HCT116 (cell line): ENCODE data around the gene XRN1. TPM values are rescaled to one million over a fixed set of nuclear protein-coding genes. Genes with fewer than 3 reads are reported as not detected.

Experiments
- ATAC-seq: fragments of 200-7000 bp; cut with Tn5 transposase; 2 replicates; pipeline ENCODE4 v1.9.1; 2020; ENCODE audit warnings: mild to moderate bottlenecking, moderate library complexity
- BruUV-seq: library from RNA; stranded (reverse); fragments of 400-500 nt; replicated peaks from 2 replicates; lab custom pipeline; 2021; lab: Mats Ljungman, UMichigan
- CTCF ChIA-PET: fragments of 300-600 bp; sonication (Branson Sonifier 250); formaldehyde crosslinking; loops from one replicate; lab custom pipeline; 2021; ENCODE audit warnings: antibody characterized with exemption; lab: Charles Lee
- POLR2A ChIA-PET: fragments of 300-600, 350-600 bp; sonication (Branson Sonifier 250); formaldehyde crosslinking; loops from one replicate; lab custom pipeline; 2021; ENCODE audit warnings: antibody characterized with exemption; lab: Charles Lee
- RAD21 ChIA-PET, 2 experiments: fragments of 300-600 bp; sonication (Branson Sonifier 250); formaldehyde crosslinking; loops; one replicate each; lab custom pipeline; 2023; ENCODE audit warnings: low total read pairs in 2 of 2; ENCODE audit not compliant: uncharacterized antibody in 2 of 2, unreplicated experiment in 2 of 2, low non-redundant PET in 1 of 2; lab: Charles Lee
- DNase-seq: peaks from one replicate; pipeline ENCODE4 v3.0.0-alpha.2; 2010; ENCODE audit warnings: low read depth, low spot score
- H2AFZ ChIP-seq: fragments of 200-600 bp; shearing (Covaris generic), sonication (generic); 2 replicates; pipeline ENCODE4 v1.6.1; 2017; ENCODE audit warnings: low read depth, mixed run types, mixed read lengths, antibody characterized with exemption, low read length; ENCODE audit not compliant: poor library complexity, severe bottlenecking
- H3K27ac ChIP-seq: 2 replicates; pipeline ENCODE4 v1.5.1; 2012; ENCODE audit warnings: low read depth, low read length
- H3K27me3 ChIP-seq: fragments of 200-600 bp; sonication (generic); 2 replicates; pipeline ENCODE4 v1.6.1; 2016; ENCODE audit warnings: mixed run types, low read length, mixed read lengths; ENCODE audit not compliant: insufficient read depth
- H3K36me3 ChIP-seq, 2 experiments: fragments of 200-500 bp in 1 of 2; fragments of 200-600 bp in 1 of 2; sonication (Bioruptor generic) in 1 of 2; sonication (generic) in 1 of 2; 2 replicates each; pipeline versions ENCODE4 v1.5.1 to v1.6.1; 2014 to 2016; ENCODE audit warnings: low read length in 2 of 2, inconsistent platforms in 1 of 2, mixed read lengths in 1 of 2, mixed run types in 1 of 2; ENCODE audit not compliant: insufficient read depth in 2 of 2, control insufficient read depth in 1 of 2
- H3K4me1 ChIP-seq, 2 experiments: fragments of 200-600 bp in 1 of 2; sonication (generic) in 1 of 2; 2 replicates each; pipeline versions ENCODE4 v1.5.1 to v1.6.1; 2012 to 2017; ENCODE audit warnings: low read length in 2 of 2, inconsistent platforms in 1 of 2, mild to moderate bottlenecking in 1 of 2, mixed read lengths in 1 of 2, mixed run types in 1 of 2, moderate library complexity in 1 of 2; ENCODE audit not compliant: insufficient read depth in 2 of 2, control insufficient read depth in 1 of 2
- H3K4me2 ChIP-seq: fragments of 200-600 bp; sonication (generic); 2 replicates; pipeline ENCODE4 v1.6.1; 2017; ENCODE audit warnings: mixed run types, low read length, mixed read lengths
- H3K4me3 ChIP-seq, 2 experiments: fragments of 200-600 bp in 1 of 2; sonication (generic) in 1 of 2; replicated peaks in 1 of 2; 2 replicates each; pipeline ENCODE4 v1.5.1; 2011 to 2016; ENCODE audit warnings: low read length in 2 of 2, control low read depth in 1 of 2, low read depth in 1 of 2, mild to moderate bottlenecking in 1 of 2, mixed read lengths in 1 of 2, mixed run types in 1 of 2
- H3K79me2 ChIP-seq: fragments of 200-600 bp; sonication (generic); 2 replicates; pipeline ENCODE4 v1.6.1; 2017; ENCODE audit warnings: mild to moderate bottlenecking, mixed run types, low read length, moderate library complexity, mixed read lengths; ENCODE audit not compliant: insufficient read depth
- H3K9ac ChIP-seq: fragments of 200-600 bp; sonication (generic); 2 replicates; pipeline ENCODE4 v1.6.1; 2016; ENCODE audit warnings: low read length, mixed read lengths
- H3K9me2 ChIP-seq: fragments of 200-600 bp; sonication (generic), shearing (Covaris generic); 2 replicates; pipeline ENCODE4 v1.6.1; 2017; ENCODE audit warnings: mixed run types, mild to moderate bottlenecking, moderate library complexity; ENCODE audit not compliant: insufficient read depth
- H3K9me3 ChIP-seq, 2 experiments: fragments of 200-500 bp in 1 of 2; fragments of 200-600 bp in 1 of 2; sonication (Bioruptor generic) in 1 of 2; sonication (generic) in 1 of 2; 2 replicates each; pipeline ENCODE4 v1.6.1; 2014 to 2017; ENCODE audit warnings: low read length in 2 of 2, mixed read lengths in 2 of 2, inconsistent platforms in 1 of 2, low read depth in 1 of 2, mild to moderate bottlenecking in 1 of 2, mixed run types in 1 of 2, moderate library complexity in 1 of 2; ENCODE audit not compliant: control insufficient read depth in 1 of 2, insufficient read depth in 1 of 2
- H4K20me1 ChIP-seq: fragments of 200-600 bp; sonication (generic), shearing (Covaris generic); 2 replicates; pipeline ENCODE4 v1.6.1; 2017; ENCODE audit warnings: mixed run types, mild to moderate bottlenecking, moderate library complexity; ENCODE audit not compliant: insufficient read depth
- EGR1 ChIP-seq: IDR thresholded peaks from 2 replicates; pipeline ENCODE4 v1.6.1; 2012; ENCODE audit warnings: low read depth
- ELF1 ChIP-seq: IDR thresholded peaks from 2 replicates; pipeline ENCODE4 v1.6.1; 2012; ENCODE audit warnings: low read depth, borderline replicate concordance
- EZH2phosphoT487 ChIP-seq: fragments of 200-600 bp; IDR thresholded peaks from 2 replicates; pipeline ENCODE4 v1.6.1; 2018; ENCODE audit warnings: antibody characterized with exemption, borderline replicate concordance
- MAX ChIP-seq: IDR thresholded peaks from 2 replicates; pipeline ENCODE4 v1.6.1; 2012
- POLR2A ChIP-seq: IDR thresholded peaks from 2 replicates; pipeline ENCODE4 v1.7.0; 2011; ENCODE audit warnings: borderline replicate concordance; ENCODE audit not compliant: insufficient read depth, insufficient read length; ENCODE audit errors: extremely low read depth
- POLR2AphosphoS5 ChIP-seq: IDR thresholded peaks from 2 replicates; pipeline ENCODE4 v1.6.1; 2011; ENCODE audit warnings: mild to moderate bottlenecking, low read depth, low read length, moderate library complexity
- RAD21 ChIP-seq: IDR thresholded peaks from 2 replicates; pipeline ENCODE4 v1.6.1; 2012; ENCODE audit warnings: low read depth, mild to moderate bottlenecking
- SIN3A ChIP-seq: IDR thresholded peaks from 2 replicates; pipeline ENCODE4 v1.6.1; 2012; ENCODE audit warnings: low read depth
- SRF ChIP-seq: IDR thresholded peaks from 2 replicates; pipeline ENCODE4 v1.6.1; 2012; ENCODE audit warnings: low read depth
- TCF7L2 ChIP-seq: IDR thresholded peaks from 2 replicates; pipeline ENCODE4 v1.7.0; 2011; ENCODE audit warnings: borderline replicate concordance, inconsistent platforms; ENCODE audit not compliant: insufficient read depth, insufficient read length; ENCODE audit errors: extremely low read depth
- ZFX ChIP-seq: fragments of 450-650 bp; IDR thresholded peaks from 2 replicates; pipeline ENCODE4 v1.6.1; 2017
- ZNF274 ChIP-seq: fragments of 200-500 bp; sonication (Bioruptor generic); IDR thresholded peaks from 2 replicates; pipeline ENCODE4 v1.6.1; 2014; ENCODE audit warnings: mild to moderate bottlenecking, low read depth, low read length, inconsistent platforms
- intact Hi-C: fragments of 100-400 bp; cut with micrococcal nuclease; formaldehyde crosslinking; loops from 2 replicates; pipeline ENCODE4 v1.10.0; 2022
- total RNA-seq: library from RNA; stranded (reverse); gene quantifications from one replicate; pipeline ENCODE4 v1.2.1, GENCODE V29; 2021; ENCODE audit not compliant: unreplicated experiment
- TF ChIP-seq, protein P1 (sequence below): IDR thresholded peaks from 2 replicates; pipeline ENCODE4 v1.6.1; 2012; ENCODE audit warnings: low read depth
- TF ChIP-seq, protein P2 (sequence below): IDR thresholded peaks from 2 replicates; pipeline ENCODE4 v1.6.1; 2012

The XRN1 gene
- total RNA-seq, 1 experiment from 2014 or later = 21.3 TPM

GRCh38 chr3:142492184-142492583, 44.3 kb upstream of the XRN1 start (continued):
- TF ChIP-seq, protein P1, sequence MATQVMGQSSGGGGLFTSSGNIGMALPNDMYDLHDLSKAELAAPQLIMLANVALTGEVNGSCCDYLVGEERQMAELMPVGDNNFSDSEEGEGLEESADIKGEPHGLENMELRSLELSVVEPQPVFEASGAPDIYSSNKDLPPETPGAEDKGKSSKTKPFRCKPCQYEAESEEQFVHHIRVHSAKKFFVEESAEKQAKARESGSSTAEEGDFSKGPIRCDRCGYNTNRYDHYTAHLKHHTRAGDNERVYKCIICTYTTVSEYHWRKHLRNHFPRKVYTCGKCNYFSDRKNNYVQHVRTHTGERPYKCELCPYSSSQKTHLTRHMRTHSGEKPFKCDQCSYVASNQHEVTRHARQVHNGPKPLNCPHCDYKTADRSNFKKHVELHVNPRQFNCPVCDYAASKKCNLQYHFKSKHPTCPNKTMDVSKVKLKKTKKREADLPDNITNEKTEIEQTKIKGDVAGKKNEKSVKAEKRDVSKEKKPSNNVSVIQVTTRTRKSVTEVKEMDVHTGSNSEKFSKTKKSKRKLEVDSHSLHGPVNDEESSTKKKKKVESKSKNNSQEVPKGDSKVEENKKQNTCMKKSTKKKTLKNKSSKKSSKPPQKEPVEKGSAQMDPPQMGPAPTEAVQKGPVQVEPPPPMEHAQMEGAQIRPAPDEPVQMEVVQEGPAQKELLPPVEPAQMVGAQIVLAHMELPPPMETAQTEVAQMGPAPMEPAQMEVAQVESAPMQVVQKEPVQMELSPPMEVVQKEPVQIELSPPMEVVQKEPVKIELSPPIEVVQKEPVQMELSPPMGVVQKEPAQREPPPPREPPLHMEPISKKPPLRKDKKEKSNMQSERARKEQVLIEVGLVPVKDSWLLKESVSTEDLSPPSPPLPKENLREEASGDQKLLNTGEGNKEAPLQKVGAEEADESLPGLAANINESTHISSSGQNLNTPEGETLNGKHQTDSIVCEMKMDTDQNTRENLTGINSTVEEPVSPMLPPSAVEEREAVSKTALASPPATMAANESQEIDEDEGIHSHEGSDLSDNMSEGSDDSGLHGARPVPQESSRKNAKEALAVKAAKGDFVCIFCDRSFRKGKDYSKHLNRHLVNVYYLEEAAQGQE = no peak
- no peak for TF ChIP-seq ZFX
- TF ChIP-seq, protein P2, sequence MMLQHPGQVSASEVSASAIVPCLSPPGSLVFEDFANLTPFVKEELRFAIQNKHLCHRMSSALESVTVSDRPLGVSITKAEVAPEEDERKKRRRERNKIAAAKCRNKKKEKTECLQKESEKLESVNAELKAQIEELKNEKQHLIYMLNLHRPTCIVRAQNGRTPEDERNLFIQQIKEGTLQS = no peak
- no peak for TF ChIP-seq MAX

GRCh38 chr3:142489572-142490323, 41.9 kb upstream of the XRN1 start:
- no peak overlapping the region for H3K9ac ChIP-seq
- H4K20me1 ChIP-seq = no peaks in the 10 kb centered on the region
- TF ChIP-seq, protein P2 = no peak
- TF ChIP-seq SRF (no peak), EGR1 (no peak), SIN3A (no peak), TCF7L2 (no peak), ELF1 (no peak), ZFX (no peak), ZNF274 (no peak), POLR2A (no peak), EZH2phosphoT487 (no peak), POLR2AphosphoS5 (no peak), RAD21 (no peak)
- TF ChIP-seq, protein P1 = no peak
- no TSS peak for BruUV-seq
- RAD21 ChIA-PET = no interaction called here
- H3K9me3 ChIP-seq = no peaks in the 10 kb centered on the region
- H3K79me2 ChIP-seq = no peaks in the 10 kb centered on the region
- no peak overlapping the region for H3K4me3 ChIP-seq
- intact Hi-C loops = no loop called here
- H2AFZ ChIP-seq = no peak overlapping the region
- POLR2A ChIA-PET = no interaction called here
- CTCF ChIA-PET = no interaction called here
- DNase-seq = no peak
- H3K4me1 ChIP-seq = no peaks in the 10 kb centered on the region
- H3K9me2 ChIP-seq = no peaks in the 10 kb centered on the region
- H3K27ac ChIP-seq = no peak overlapping the region
- ATAC-seq = no peak
- peaks cover 13 to 19% of the 10 kb centered on the region in 2 experiments for H3K36me3 ChIP-seq
- no peak overlapping the region for H3K4me2 ChIP-seq
- no peaks in the 10 kb centered on the region for H3K27me3 ChIP-seq
